ENCODE results near the gene USP17L17. TPM values are rescaled to one million over a fixed set of nuclear protein-coding genes. Genes with fewer than 3 reads are reported as not detected.
"Not testable (repeated sequence)": the region's sequence is repeated elsewhere in the genome, so short reads cannot be mapped to it uniquely, and the experiment has no call there.

USP17L17 gene
- total RNA-seq, 1 experiment from 2014 or later: not detected

DNA sequence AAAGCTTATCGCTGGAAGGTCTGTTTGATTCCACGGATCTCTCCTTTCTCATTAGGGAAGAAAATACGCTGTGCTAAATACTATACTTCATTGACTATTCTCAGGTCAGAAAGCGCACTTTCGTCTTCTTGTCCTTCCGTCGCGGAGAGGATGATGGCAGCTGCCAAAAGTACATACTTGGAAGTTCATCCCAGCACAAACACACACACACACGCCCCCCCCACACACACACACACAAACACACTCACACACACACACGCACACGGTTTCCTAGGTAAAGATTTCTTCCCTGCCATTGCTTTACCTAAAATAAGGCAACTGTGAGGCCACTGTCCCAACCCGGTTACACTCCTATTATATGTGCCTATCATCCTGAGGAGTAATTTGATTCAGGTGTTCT, 5.2 kb upstream of the USP17L17 start:
- H3K9me3 ChIP-seq (ENCODE audit: low read depth, low read length, poor library complexity, severe bottlenecking); H3K27me3 ChIP-seq (replicated peaks; ENCODE audit: insufficient read depth, low read depth, low read length, poor library complexity); POLR2A ChIA-PET (ENCODE audit: low non-redundant PET); BruUV-seq (replicated peaks); H3K27ac ChIP-seq (ENCODE audit: low read depth, low read length, poor library complexity, severe bottlenecking); H3K36me3 ChIP-seq (ENCODE audit: insufficient read depth, low read length, poor library complexity, severe bottlenecking); H3K4me3 ChIP-seq (ENCODE audit: low read depth, low read length, poor library complexity, severe bottlenecking); H3K4me1 ChIP-seq (ENCODE audit: insufficient read depth, low read length, poor library complexity, severe bottlenecking); CTCF ChIA-PET; intact Hi-C loops (cut with micrococcal nuclease; ENCODE audit: unreplicated experiment): not testable (repeated sequence)
- DNase-seq (ENCODE audit: low spot score): peak; percentile 0

DNA sequence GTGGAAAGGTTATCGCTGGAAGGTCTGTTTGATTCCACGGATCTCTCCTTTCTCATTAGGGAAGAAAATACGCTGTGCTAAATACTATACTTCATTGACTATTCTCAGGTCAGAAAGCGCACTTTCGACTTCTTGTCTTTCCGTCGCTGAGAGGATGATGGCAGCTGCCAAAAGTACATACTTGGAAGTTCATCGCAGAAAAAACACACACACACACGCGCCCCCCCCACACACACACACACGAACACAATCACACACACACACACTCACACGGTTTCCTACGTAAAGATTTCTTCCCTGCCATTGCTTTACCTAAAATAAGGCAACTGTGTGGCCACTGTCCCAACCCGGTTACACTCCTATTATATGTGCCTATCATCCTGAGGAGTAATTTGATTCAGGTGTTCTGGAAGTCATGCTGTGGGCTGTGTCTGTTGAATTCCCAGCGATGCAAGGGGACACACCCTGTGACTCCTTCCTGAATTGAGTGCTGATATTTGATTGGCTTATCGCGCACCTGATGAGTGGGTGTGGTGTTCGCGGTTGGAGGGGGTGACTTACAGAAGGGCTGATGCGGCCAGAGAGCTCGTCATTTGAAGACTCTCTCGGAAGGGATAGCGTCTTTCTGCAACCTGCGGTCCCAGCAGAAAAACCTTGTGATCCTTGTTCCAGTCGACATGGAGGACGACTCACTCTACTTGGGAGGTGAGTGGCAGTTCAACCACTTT, 4.4 kb downstream of the USP17L17 start, which contains the start of gene USP17L18:
TSS of gene USP17L18 (plus strand) at position 678 of the 728 bp plus-strand sequence. CDS start at position 678, 0 bp downstream.
- CTCF ChIA-PET; H3K4me1 ChIP-seq (ENCODE audit: insufficient read depth, low read length, poor library complexity, severe bottlenecking); POLR2A ChIA-PET (ENCODE audit: low non-redundant PET); H3K27me3 ChIP-seq (replicated peaks; ENCODE audit: insufficient read depth, low read depth, low read length, poor library complexity); intact Hi-C loops (cut with micrococcal nuclease; ENCODE audit: unreplicated experiment); H3K4me3 ChIP-seq (ENCODE audit: low read depth, low read length, poor library complexity, severe bottlenecking); H3K36me3 ChIP-seq (ENCODE audit: insufficient read depth, low read length, poor library complexity, severe bottlenecking); H3K27ac ChIP-seq (ENCODE audit: low read depth, low read length, poor library complexity, severe bottlenecking); BruUV-seq (replicated peaks); H3K9me3 ChIP-seq (ENCODE audit: low read depth, low read length, poor library complexity, severe bottlenecking): not testable (repeated sequence)
- DNase-seq (ENCODE audit: low spot score): peak; percentile 7

DNA sequence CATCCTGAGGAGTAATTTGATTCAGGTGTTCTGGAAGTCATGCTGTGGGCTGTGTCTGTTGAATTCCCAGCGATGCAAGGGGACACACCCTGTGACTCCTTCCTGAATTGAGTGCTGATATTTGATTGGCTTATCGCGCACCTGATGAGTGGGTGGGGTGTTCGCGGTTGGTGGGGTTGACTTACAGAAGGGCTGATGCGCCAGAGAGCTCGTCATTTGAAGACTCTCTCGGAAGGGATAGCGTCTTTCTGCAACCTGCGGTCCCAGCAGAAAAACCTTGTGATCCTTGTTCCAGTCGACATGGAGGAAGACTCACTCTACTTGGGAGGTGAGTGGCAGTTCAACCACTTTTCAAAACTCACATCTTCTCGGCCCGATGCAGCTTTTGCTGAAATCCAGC, 9.4 kb downstream of the USP17L17 start, which contains the start of gene USP17L19:
TSS of gene USP17L19 (plus strand) at position 301 of the 400 bp plus-strand sequence. CDS start at position 301, 0 bp downstream.
- intact Hi-C loops (cut with micrococcal nuclease; ENCODE audit: unreplicated experiment); BruUV-seq (replicated peaks): not testable (repeated sequence)

DNA sequence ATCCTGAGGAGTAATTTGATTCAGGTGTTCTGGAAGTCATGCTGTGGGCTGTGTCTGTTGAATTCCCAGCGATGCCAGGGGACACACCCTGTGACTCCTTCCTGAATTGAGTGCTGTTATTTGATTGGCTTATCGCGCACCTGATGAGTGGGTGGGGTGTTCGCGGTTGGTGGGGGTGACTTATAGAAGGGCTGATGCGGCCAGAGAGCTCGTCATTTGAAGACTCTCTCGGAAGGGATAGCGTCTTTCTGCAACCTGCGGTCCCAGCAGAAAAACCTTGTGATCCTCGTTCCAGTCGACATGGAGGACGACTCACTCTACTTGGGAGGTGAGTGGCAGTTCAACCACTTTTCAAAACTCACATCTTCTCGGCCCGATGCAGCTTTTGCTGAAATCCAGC, 14.1 kb downstream of the USP17L17 start, which contains the start of gene USP17L20:
TSS of gene USP17L20 (plus strand) at position 301 of the 400 bp plus-strand sequence. CDS start at position 301, 0 bp downstream.
- CTCF ChIA-PET; POLR2A ChIA-PET (ENCODE audit: low non-redundant PET); BruUV-seq (replicated peaks); H3K36me3 ChIP-seq (ENCODE audit: insufficient read depth, low read length, poor library complexity, severe bottlenecking); intact Hi-C loops (cut with micrococcal nuclease; ENCODE audit: unreplicated experiment); H3K27ac ChIP-seq (ENCODE audit: low read depth, low read length, poor library complexity, severe bottlenecking); H3K4me1 ChIP-seq (ENCODE audit: insufficient read depth, low read length, poor library complexity, severe bottlenecking); DNase-seq (ENCODE audit: low spot score); H3K4me3 ChIP-seq (ENCODE audit: low read depth, low read length, poor library complexity, severe bottlenecking); H3K9me3 ChIP-seq (ENCODE audit: low read depth, low read length, poor library complexity, severe bottlenecking); H3K27me3 ChIP-seq (replicated peaks; ENCODE audit: insufficient read depth, low read depth, low read length, poor library complexity): not testable (repeated sequence)

More for the DNA sequence above, 9.4 kb downstream of the USP17L17 start, which contains the start of gene USP17L19:
- POLR2A ChIA-PET (ENCODE audit: low non-redundant PET); DNase-seq (ENCODE audit: low spot score); H3K9me3 ChIP-seq (ENCODE audit: low read depth, low read length, poor library complexity, severe bottlenecking); H3K27me3 ChIP-seq (replicated peaks; ENCODE audit: insufficient read depth, low read depth, low read length, poor library complexity); H3K4me1 ChIP-seq (ENCODE audit: insufficient read depth, low read length, poor library complexity, severe bottlenecking); H3K36me3 ChIP-seq (ENCODE audit: insufficient read depth, low read length, poor library complexity, severe bottlenecking); H3K4me3 ChIP-seq (ENCODE audit: low read depth, low read length, poor library complexity, severe bottlenecking); H3K27ac ChIP-seq (ENCODE audit: low read depth, low read length, poor library complexity, severe bottlenecking); CTCF ChIA-PET: not testable (repeated sequence)

DNA sequence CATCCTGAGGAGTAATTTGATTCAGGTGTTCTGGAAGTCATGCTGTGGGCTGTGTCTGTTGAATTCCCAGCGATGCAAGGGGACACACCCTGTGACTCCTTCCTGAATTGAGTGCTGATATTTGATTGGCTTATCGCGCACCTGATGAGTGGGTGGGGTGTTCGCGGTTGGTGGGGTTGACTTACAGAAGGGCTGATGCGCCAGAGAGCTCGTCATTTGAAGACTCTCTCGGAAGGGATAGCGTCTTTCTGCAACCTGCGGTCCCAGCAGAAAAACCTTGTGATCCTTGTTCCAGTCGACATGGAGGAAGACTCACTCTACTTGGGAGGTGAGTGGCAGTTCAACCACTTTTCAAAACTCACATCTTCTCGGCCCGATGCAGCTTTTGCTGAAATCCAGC, 18.9 kb downstream of the USP17L17 start, which contains the start of gene USP17L21:
TSS of gene USP17L21 (plus strand) at position 301 of the 400 bp plus-strand sequence. CDS start at position 301, 0 bp downstream.
- DNase-seq (ENCODE audit: low spot score); intact Hi-C loops (cut with micrococcal nuclease; ENCODE audit: unreplicated experiment); H3K27me3 ChIP-seq (replicated peaks; ENCODE audit: insufficient read depth, low read depth, low read length, poor library complexity); H3K27ac ChIP-seq (ENCODE audit: low read depth, low read length, poor library complexity, severe bottlenecking); H3K4me3 ChIP-seq (ENCODE audit: low read depth, low read length, poor library complexity, severe bottlenecking); H3K9me3 ChIP-seq (ENCODE audit: low read depth, low read length, poor library complexity, severe bottlenecking); BruUV-seq (replicated peaks); H3K36me3 ChIP-seq (ENCODE audit: insufficient read depth, low read length, poor library complexity, severe bottlenecking); POLR2A ChIA-PET (ENCODE audit: low non-redundant PET); H3K4me1 ChIP-seq (ENCODE audit: insufficient read depth, low read length, poor library complexity, severe bottlenecking); CTCF ChIA-PET: not testable (repeated sequence)

DNA sequence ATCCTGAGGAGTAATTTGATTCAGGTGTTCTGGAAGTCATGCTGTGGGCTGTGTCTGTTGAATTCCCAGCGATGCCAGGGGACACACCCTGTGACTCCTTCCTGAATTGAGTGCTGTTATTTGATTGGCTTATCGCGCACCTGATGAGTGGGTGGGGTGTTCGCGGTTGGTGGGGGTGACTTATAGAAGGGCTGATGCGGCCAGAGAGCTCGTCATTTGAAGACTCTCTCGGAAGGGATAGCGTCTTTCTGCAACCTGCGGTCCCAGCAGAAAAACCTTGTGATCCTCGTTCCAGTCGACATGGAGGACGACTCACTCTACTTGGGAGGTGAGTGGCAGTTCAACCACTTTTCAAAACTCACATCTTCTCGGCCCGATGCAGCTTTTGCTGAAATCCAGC, 23.6 kb downstream of the USP17L17 start, which contains the start of gene USP17L22:
TSS of gene USP17L22 (plus strand) at position 301 of the 400 bp plus-strand sequence. CDS start at position 301, 0 bp downstream.
- H3K4me3 ChIP-seq (ENCODE audit: low read depth, low read length, poor library complexity, severe bottlenecking); H3K27ac ChIP-seq (ENCODE audit: low read depth, low read length, poor library complexity, severe bottlenecking); H3K27me3 ChIP-seq (replicated peaks; ENCODE audit: insufficient read depth, low read depth, low read length, poor library complexity); BruUV-seq (replicated peaks); CTCF ChIA-PET; POLR2A ChIA-PET (ENCODE audit: low non-redundant PET); intact Hi-C loops (cut with micrococcal nuclease; ENCODE audit: unreplicated experiment); H3K36me3 ChIP-seq (ENCODE audit: insufficient read depth, low read length, poor library complexity, severe bottlenecking); H3K4me1 ChIP-seq (ENCODE audit: insufficient read depth, low read length, poor library complexity, severe bottlenecking); DNase-seq (ENCODE audit: low spot score); H3K9me3 ChIP-seq (ENCODE audit: low read depth, low read length, poor library complexity, severe bottlenecking): not testable (repeated sequence)

DNA sequence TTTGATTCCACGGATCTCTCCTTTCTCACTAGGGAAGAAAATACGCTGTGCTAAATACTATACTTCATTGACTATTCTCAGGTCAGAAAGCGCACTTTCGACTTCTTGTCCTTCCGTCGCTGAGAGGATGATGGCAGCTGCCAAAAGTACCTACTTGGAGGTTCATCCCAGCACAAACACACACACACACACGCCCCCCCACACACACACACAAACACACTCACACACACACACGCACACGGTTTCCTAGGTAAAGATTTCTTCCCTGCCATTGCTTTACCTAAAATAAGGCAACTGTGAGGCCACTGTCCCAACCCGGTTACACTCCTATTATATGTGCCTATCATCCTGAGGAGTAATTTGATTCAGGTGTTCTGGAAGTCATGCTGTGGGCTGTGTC, 28.0 kb downstream of the USP17L17 start:
- H3K9me3 ChIP-seq (ENCODE audit: low read depth, low read length, poor library complexity, severe bottlenecking); H3K27me3 ChIP-seq (replicated peaks; ENCODE audit: insufficient read depth, low read depth, low read length, poor library complexity); BruUV-seq (replicated peaks); POLR2A ChIA-PET (ENCODE audit: low non-redundant PET); H3K27ac ChIP-seq (ENCODE audit: low read depth, low read length, poor library complexity, severe bottlenecking); CTCF ChIA-PET; H3K36me3 ChIP-seq (ENCODE audit: insufficient read depth, low read length, poor library complexity, severe bottlenecking); H3K4me1 ChIP-seq (ENCODE audit: insufficient read depth, low read length, poor library complexity, severe bottlenecking); H3K4me3 ChIP-seq (ENCODE audit: low read depth, low read length, poor library complexity, severe bottlenecking); intact Hi-C loops (cut with micrococcal nuclease; ENCODE audit: unreplicated experiment); DNase-seq (ENCODE audit: low spot score): not testable (repeated sequence)

Measured in A673 (cell line).